Renal pelvis (tissue), 12 donors: ENCODE data around the gene CEP55. TPM values are rescaled to one million over a fixed set of nuclear protein-coding genes. Genes with fewer than 3 reads are reported as not detected.

Experiments
- DNase-seq: peaks from one replicate; pipeline ENCODE4 v3.0.0-alpha.2; 2013
- long read RNA-seq, 16 experiments: transcript quantifications; one replicate each; lab custom pipeline, GENCODE V29; 2026
- polyA plus RNA-seq, 3 donors: library from polyadenylated mRNA; unstranded; fragments of 120-200 nt; gene quantifications; one replicate each; pipeline ENCODE4 v1.2.1, GENCODE V29; 2013; ENCODE audit not compliant: insufficient read length in 3 of 3

The CEP55 gene
- 10 to 100 TPM; 12.9 to 15.7 (median 13.0) TPM for polyA plus RNA-seq
- long read RNA-seq, donor 1, partial matches to known transcripts, result 5 of 7 reads
- long read RNA-seq, donor 1, other reads (novel, unspliced or antisense), result 0 of 7 reads
- long read RNA-seq, donor 2, partial matches to known transcripts, result 10 of 13 reads
- long read RNA-seq, donor 2, other reads (novel, unspliced or antisense), result 0 of 13 reads
- long read RNA-seq, donor 3, partial matches to known transcripts, result 0 of 2 reads
- long read RNA-seq, donor 3, other reads (novel, unspliced or antisense), result 0 of 2 reads
- long read RNA-seq, donor 4, partial matches to known transcripts, result 12 of 13 reads
- long read RNA-seq, donor 4, other reads (novel, unspliced or antisense), result 0 of 13 reads
- long read RNA-seq, donor 5, partial matches to known transcripts, result 0 of 1 reads
- long read RNA-seq, donor 5, other reads (novel, unspliced or antisense), result 0 of 1 reads
- long read RNA-seq, donor 6, partial matches to known transcripts, result 6 of 10 reads
- long read RNA-seq, donor 6, other reads (novel, unspliced or antisense), result 0 of 10 reads
- long read RNA-seq, donor 7, partial matches to known transcripts, result 12 of 13 reads
- long read RNA-seq, donor 7, other reads (novel, unspliced or antisense), result 0 of 13 reads
- long read RNA-seq, donor 8, partial matches to known transcripts, result 0 of 2 reads
- long read RNA-seq, donor 8, other reads (novel, unspliced or antisense), result 0 of 2 reads
- long read RNA-seq, donor 9, partial matches to known transcripts, result 6 of 7 reads
- long read RNA-seq, donor 9, other reads (novel, unspliced or antisense), result 0 of 7 reads
- long read RNA-seq, donor 10, partial matches to known transcripts, result 0 of 3 reads
- long read RNA-seq, donor 10, other reads (novel, unspliced or antisense), result 0 of 3 reads
- long read RNA-seq, donor 11, result 0 reads
- long read RNA-seq, donor 12, partial matches to known transcripts, result 10 of 11 reads
- long read RNA-seq, donor 12, other reads (novel, unspliced or antisense), result 0 of 11 reads
- long read RNA-seq, donor 13, result 0 reads
- long read RNA-seq, donor 14, result 0 reads
- long read RNA-seq, donor 15, partial matches to known transcripts, result 10 of 13 reads
- long read RNA-seq, donor 15, other reads (novel, unspliced or antisense), result 0 of 13 reads
- long read RNA-seq, donor 16, partial matches to known transcripts, result 20 of 25 reads
- long read RNA-seq, donor 16, other reads (novel, unspliced or antisense), result 0 of 25 reads

- DNase-seq, result peak; percentile 94
Measured at GRCh38 chr10:93496322-93497041, at the start of gene CEP55. Gene CEP55, plus strand, starts transcription at chr10:93496612. Its CDS starts 3,440 bp downstream, at chr10:93500052.

- no peak for DNase-seq
Measured at GRCh38 chr10:93447019-93447418, 49.4 kb upstream of the CEP55 start.

GRCh38 chr10:93447970-93448369 is 48.4 kb upstream of the CEP55 start:
- DNase-seq, result no peak

GRCh38 chr10:93451244-93451947 is 45.0 kb upstream of the CEP55 start:
- DNase-seq, result no peak

GRCh38 chr10:93452143-93452542 is 44.3 kb upstream of the CEP55 start:
- DNase-seq, result no peak

GRCh38 chr10:93454146-93454545 is 42.3 kb upstream of the CEP55 start:
- DNase-seq, result no peak

- DNase-seq, result no peak
Measured at GRCh38 chr10:93454736-93455135, 41.7 kb upstream of the CEP55 start.

GRCh38 chr10:93456480-93456879 is 39.9 kb upstream of the CEP55 start:
- no peak for DNase-seq

- DNase-seq, result no peak
Measured at GRCh38 chr10:93457511-93457910, 38.9 kb upstream of the CEP55 start.

GRCh38 chr10:93458821-93459257 is 37.6 kb upstream of the CEP55 start:
- peak; percentile 90 for DNase-seq

- no peak for DNase-seq
Measured at GRCh38 chr10:93459466-93459865, 36.9 kb upstream of the CEP55 start.

- DNase-seq, result peak; percentile 31
Measured at GRCh38 chr10:93461109-93461806, 35.2 kb upstream of the CEP55 start.

- DNase-seq, result peak; percentile 28
Measured at GRCh38 chr10:93461807-93462178, 34.6 kb upstream of the CEP55 start.

GRCh38 chr10:93462371-93462770 is 34.0 kb upstream of the CEP55 start:
- DNase-seq, result no peak

GRCh38 chr10:93462881-93463280 is 33.5 kb upstream of the CEP55 start:
- peak; percentile 41 for DNase-seq

GRCh38 chr10:93463723-93464476 is 32.5 kb upstream of the CEP55 start:
- DNase-seq, result no peak

GRCh38 chr10:93464776-93465388 is 31.5 kb upstream of the CEP55 start:
- no peak for DNase-seq

- no peak for DNase-seq
Measured at GRCh38 chr10:93465806-93466675, 30.4 kb upstream of the CEP55 start.
